GM06990 (cell line): Measurements from ENCODE around the gene CAMK2A.

Source experiments
- DNase-seq: peaks from one replicate; pipeline ENCODE4 v3.0.0-alpha.2; 2011; ENCODE audit not compliant: insufficient read length; ENCODE audit errors: extremely low read depth
- H3K27me3 ChIP-seq: replicated peaks from 2 replicates; pipeline ENCODE4 v1.6.0; 2011; ENCODE audit warnings: low read length; ENCODE audit not compliant: control insufficient read depth, insufficient read depth
- H3K36me3 ChIP-seq: 2 replicates; pipeline ENCODE4 v1.5.1; 2011; ENCODE audit warnings: low read length; ENCODE audit not compliant: control insufficient read depth, insufficient read depth
- H3K4me3 ChIP-seq: replicated peaks from 2 replicates; pipeline ENCODE4 v1.5.1; 2011; ENCODE audit warnings: low read depth, mild to moderate bottlenecking, control low read depth, low read length
- CTCF ChIP-seq: IDR thresholded peaks from 2 replicates; pipeline ENCODE4 v1.5.1; 2011; ENCODE audit warnings: low read length, control low read depth, mild to moderate bottlenecking, inconsistent platforms; ENCODE audit not compliant: insufficient read depth, poor library complexity, severe bottlenecking

The CAMK2A gene

DNA sequence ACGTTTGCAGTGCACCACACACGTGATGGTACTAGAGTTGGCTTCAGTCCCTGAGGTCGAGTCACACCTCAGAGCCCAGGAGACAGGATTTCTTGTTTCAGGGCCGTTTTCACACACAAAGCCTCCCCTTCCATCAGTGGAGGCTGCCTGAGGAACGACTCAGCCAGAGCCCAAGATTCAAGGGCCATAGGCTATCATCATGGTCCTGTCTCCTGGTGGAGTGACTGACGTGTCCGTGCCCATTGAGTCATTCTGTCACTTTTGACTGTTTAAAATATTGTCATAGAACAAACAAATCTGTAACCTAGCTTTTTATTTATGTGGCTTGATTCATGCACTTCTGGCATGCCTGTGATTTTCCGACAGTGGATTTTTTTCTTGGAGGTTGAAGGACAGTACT lies 28.3 kb downstream of the CAMK2A start:
- DNase-seq, result no peak
- H3K27me3 ChIP-seq, result peaks cover 4% of the 10 kb centered on the region
- no peaks in the 10 kb centered on the region for H3K36me3 ChIP-seq
- no peak for TF ChIP-seq CTCF
- H3K4me3 ChIP-seq, result no peak overlapping the region

- H3K27me3 ChIP-seq, result peaks cover 2% of the 10 kb centered on the region; the same call in 1 of the 2 replicates
- H3K4me3 ChIP-seq, result no peak overlapping the region
- no peaks in the 10 kb centered on the region for H3K36me3 ChIP-seq
- TF ChIP-seq CTCF, result no peak
- DNase-seq, result no peak
Observed at GRCh38 chr5:150258130-150258529, 31.4 kb downstream of the CAMK2A start.

DNA sequence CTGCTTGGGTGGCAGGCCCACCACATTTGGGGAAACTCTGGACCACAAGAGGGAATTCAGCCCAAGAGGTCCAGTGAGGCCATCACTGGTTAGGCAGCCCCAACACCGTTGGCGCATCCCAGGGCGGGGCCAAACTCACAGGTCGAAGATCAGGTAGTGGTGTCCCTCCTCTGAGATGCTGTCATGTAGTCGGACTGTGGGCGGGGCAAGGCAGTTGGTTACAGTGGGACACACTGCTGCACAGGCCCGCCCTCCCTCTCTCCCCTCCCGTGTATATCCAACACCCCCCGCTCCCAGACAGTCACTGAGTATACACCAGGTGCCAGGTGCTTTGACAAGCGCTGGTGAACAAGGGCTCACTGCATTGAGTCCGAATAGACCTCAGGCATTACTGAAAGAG lies 32.1 kb downstream of the CAMK2A start:
- no peak for DNase-seq
- no peak overlapping the region for H3K4me3 ChIP-seq
- peaks cover 2% of the 10 kb centered on the region; the same call in 1 of the 2 replicates for H3K27me3 ChIP-seq
- no peak for TF ChIP-seq CTCF
- H3K36me3 ChIP-seq, result no peaks in the 10 kb centered on the region

DNA sequence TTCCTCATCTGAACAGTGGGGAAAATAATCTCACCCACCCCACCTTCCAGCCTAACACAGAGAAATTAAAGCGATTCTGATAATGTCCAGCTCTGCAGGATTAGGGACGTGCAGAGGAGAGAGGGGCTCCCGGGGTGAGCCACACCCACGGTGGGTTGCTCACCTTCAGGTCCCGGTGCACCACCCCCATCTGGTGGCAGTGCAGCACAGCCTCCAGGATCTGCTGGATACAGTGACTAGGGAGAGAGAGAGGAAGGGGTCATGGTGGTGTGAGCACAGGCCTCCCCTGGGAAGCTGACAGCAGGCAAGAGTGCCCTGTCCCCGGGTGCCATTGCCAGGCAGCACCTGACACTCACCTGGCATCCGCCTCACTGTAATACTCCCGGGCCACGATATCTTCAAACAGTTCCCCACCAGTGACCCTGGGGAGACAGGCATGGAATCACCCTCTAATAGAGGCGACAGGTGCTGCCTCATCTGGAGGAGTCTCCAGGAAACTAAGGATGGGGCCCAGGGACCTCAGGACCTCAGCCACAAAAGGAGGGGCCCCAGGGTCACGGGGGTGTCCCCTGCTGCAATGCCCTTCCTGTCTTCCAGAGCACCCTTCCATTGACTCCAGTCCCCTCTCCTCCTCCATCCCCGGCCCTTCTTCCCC lies 33.0 kb downstream of the CAMK2A start:
- no peak overlapping the region for H3K4me3 ChIP-seq
- H3K36me3 ChIP-seq, result no peaks in the 10 kb centered on the region
- no peaks in the 10 kb centered on the region; the same call in 1 of the 2 replicates for H3K27me3 ChIP-seq
- no peak for DNase-seq
- TF ChIP-seq CTCF, result peak; percentile 16

GRCh38 chr5:150255659-150256409 lies 33.7 kb downstream of the CAMK2A start:
- no peak for DNase-seq
- Histone ChIP-seq H3K27me3 (no peaks in the 10 kb centered on the region; the same call in 1 of the 2 replicates), H3K36me3 (no peaks in the 10 kb centered on the region), H3K4me3 (no peak overlapping the region)
- no peak for TF ChIP-seq CTCF

DNA sequence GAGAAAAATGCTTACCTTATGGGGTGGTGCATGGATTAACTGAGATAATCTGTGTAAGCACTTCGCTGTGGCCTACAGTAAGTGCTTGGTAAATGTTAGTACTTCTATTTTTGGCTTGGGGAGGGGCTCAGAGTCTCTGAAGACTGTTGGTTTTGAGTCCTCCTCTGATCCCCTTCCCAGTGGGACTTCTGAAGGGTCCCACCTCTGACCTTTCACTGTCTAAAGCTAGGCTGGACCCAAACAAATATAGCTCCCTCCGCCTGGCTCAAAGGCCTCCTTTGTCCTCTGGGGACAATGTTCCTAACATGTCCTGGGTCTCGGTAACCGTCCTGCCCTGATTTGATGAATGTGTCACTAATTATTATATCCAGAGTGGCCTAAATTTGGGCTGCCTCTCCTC lies 34.8 kb downstream of the CAMK2A start:
- no peak for DNase-seq

More for the DNA sequence above, 34.8 kb downstream of the CAMK2A start:
- no peaks in the 10 kb centered on the region; the same call in 1 of the 2 replicates for H3K27me3 ChIP-seq
- no peak overlapping the region for H3K4me3 ChIP-seq
- no peak for TF ChIP-seq CTCF
- no peaks in the 10 kb centered on the region for H3K36me3 ChIP-seq
